Activated CD8-positive, alpha-beta memory T cell treated with anti-CD3 and anti-CD28 coated beads, Interleukin-2, amount 10 ng/mL, durations not matched to agents 7 days and 5 days (primary cell): ENCODE data around the gene CPAMD8. TPM values are rescaled to one million over a fixed set of nuclear protein-coding genes. Genes with fewer than 3 reads are reported as not detected.

Experiments used
- ATAC-seq: fragments of 150-1000 bp; cut with Tn5 transposase; one replicate; pipeline ENCODE4 v1.10.0; 2021; ENCODE audit warnings: moderate library complexity
- CTCF ChIA-PET: fragments of 350-600 bp; sonication (Branson Sonifier 250); formaldehyde crosslinking; loops from one replicate; lab custom pipeline; 2021; ENCODE audit warnings: antibody characterized with exemption; lab: Charles Lee
- DNase-seq: peaks from one replicate; pipeline ENCODE4 v3.0.0-alpha.2; 2020
- H3K27ac Mint-ChIP-seq: one replicate; pipeline ENCODE4 v1.8.0; 2021; ENCODE audit warnings: mild to moderate bottlenecking, mixed read lengths
- H3K27me3 Mint-ChIP-seq: one replicate; pipeline ENCODE4 v1.8.0; 2021; ENCODE audit warnings: mixed read lengths
- H3K36me3 Mint-ChIP-seq: one replicate; pipeline ENCODE4 v1.8.0; 2021; ENCODE audit warnings: mild to moderate bottlenecking, mixed read lengths
- H3K4me1 Mint-ChIP-seq: one replicate; pipeline ENCODE4 v1.8.0; 2021; ENCODE audit warnings: mixed read lengths
- H3K4me3 Mint-ChIP-seq: one replicate; pipeline ENCODE4 v1.8.0; 2021; ENCODE audit warnings: mild to moderate bottlenecking, moderate library complexity, mixed read lengths
- H3K9me3 Mint-ChIP-seq: one replicate; pipeline ENCODE4 v1.8.0; 2022; ENCODE audit warnings: low read depth, mixed read lengths
- total RNA-seq, 2 experiments: library from RNA; stranded (reverse); gene quantifications; one replicate each; pipeline ENCODE4 v1.2.3, GENCODE V29; 2021

CPAMD8 gene
- total RNA-seq, 2 experiments from 2014 or later, result 0.21 to 1.3 TPM

- Mint-ChIP-seq H3K27me3 (no peaks in the 10 kb centered on the region), H3K4me3 (no peak overlapping the region), H3K4me1 (peaks cover 1% of the 10 kb centered on the region), H3K36me3 (peaks cover 44% of the 10 kb centered on the region), H3K27ac (no peak overlapping the region), H3K9me3 (no peaks in the 10 kb centered on the region)
- DNase-seq, result no peak
- no peak for ATAC-seq
- CTCF ChIA-PET, result no interaction called here
Measured at GRCh38 chr19:17058236-17058635, 31.6 kb upstream of the CPAMD8 start.

DNA sequence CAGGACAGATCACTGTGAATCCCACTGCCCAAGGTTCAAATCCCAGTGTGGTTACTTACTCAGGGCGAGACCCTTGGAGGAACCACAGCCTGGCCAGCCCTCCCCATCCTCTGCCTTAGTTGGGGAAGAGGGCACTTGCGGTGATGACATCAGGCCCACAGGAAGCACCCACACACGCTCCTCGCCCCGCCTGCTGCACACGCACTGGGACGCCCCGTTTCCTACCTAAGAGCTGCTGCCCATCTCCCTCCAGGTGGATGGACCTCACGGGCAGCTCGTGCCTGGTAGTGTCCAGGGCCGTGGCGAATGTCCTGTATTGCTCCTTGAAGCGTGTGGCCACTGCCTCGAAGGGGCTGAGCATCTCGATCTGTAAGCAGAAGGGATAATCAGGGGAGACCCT, 29.0 kb upstream of the CPAMD8 start:
- Mint-ChIP-seq H3K27ac (no peak overlapping the region), H3K4me1 (no peaks in the 10 kb centered on the region), H3K9me3 (no peaks in the 10 kb centered on the region), H3K27me3 (no peaks in the 10 kb centered on the region), H3K4me3 (no peak overlapping the region), H3K36me3 (peaks cover 52% of the 10 kb centered on the region)
- ATAC-seq (no peak), DNase-seq (no peak)
- CTCF ChIA-PET, result interaction anchor here (0.6 kb wide), 1 partner anchor 614 kb away, joined by 3 read pairs; no protein-coding TSS in a partner anchor

GRCh38 chr19:17054746-17055145, 28.1 kb upstream of the CPAMD8 start:
- no peaks in the 10 kb centered on the region for H3K9me3 Mint-ChIP-seq
- CTCF ChIA-PET, result no interaction called here
- H3K27me3 Mint-ChIP-seq, result no peaks in the 10 kb centered on the region
- H3K27ac Mint-ChIP-seq, result no peak overlapping the region
- DNase-seq (no peak), ATAC-seq (no peak)
- H3K4me1 Mint-ChIP-seq, result no peaks in the 10 kb centered on the region
- H3K36me3 Mint-ChIP-seq, result peaks cover 53% of the 10 kb centered on the region
- no peak overlapping the region for H3K4me3 Mint-ChIP-seq

DNA sequence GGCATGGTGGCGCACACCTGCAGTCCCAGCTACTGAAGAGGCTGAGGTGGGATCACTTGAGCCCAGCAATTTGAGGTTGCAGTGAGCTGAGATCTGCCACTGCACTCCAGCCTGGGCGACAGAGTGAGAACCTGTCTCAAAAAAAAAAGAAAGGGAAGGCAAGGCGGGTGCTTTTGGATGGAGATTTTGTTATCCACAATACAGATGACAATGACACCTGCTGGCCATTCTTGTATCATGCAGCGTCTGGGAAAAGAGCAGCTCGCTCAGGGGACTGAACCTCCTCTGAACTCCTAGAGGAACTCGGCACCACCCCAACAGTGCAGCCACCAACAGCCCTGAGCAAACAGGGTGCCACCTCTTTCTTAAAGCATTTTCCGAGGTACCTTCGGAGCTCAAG, 25.8 kb upstream of the CPAMD8 start:
- Mint-ChIP-seq H3K27me3 (no peaks in the 10 kb centered on the region), H3K9me3 (no peaks in the 10 kb centered on the region), H3K4me1 (no peaks in the 10 kb centered on the region), H3K4me3 (no peak overlapping the region), H3K36me3 (peaks cover 45% of the 10 kb centered on the region), H3K27ac (no peak overlapping the region)
- CTCF ChIA-PET, result interaction anchor here (0.6 to 1.6 kb wide), 3 partner anchors 258 to 284 kb away, joined by 3 to 14 read pairs (median 4); no protein-coding TSS in a partner anchor
- ATAC-seq (no peak), DNase-seq (no peak)

GRCh38 chr19:17049711-17050280, 23.2 kb upstream of the CPAMD8 start:
- CTCF ChIA-PET, result no interaction called here
- H3K9me3 Mint-ChIP-seq, result no peaks in the 10 kb centered on the region

GRCh38 chr19:17048885-17049453, 22.4 kb upstream of the CPAMD8 start:
- no peaks in the 10 kb centered on the region for H3K27me3 Mint-ChIP-seq
- CTCF ChIA-PET, result no interaction called here
- no peak overlapping the region for H3K4me3 Mint-ChIP-seq
- H3K9me3 Mint-ChIP-seq, result no peaks in the 10 kb centered on the region
- peaks cover 33% of the 10 kb centered on the region for H3K36me3 Mint-ChIP-seq
- H3K4me1 Mint-ChIP-seq, result no peaks in the 10 kb centered on the region
- DNase-seq (no peak), ATAC-seq (no peak)
- H3K27ac Mint-ChIP-seq, result no peak overlapping the region

More at GRCh38 chr19:17049711-17050280, 23.2 kb upstream of the CPAMD8 start:
- DNase-seq (no peak), ATAC-seq (no peak)
- H3K36me3 Mint-ChIP-seq, result peaks cover 35% of the 10 kb centered on the region
- H3K4me3 Mint-ChIP-seq, result no peak overlapping the region
- H3K4me1 Mint-ChIP-seq, result no peaks in the 10 kb centered on the region
- H3K27me3 Mint-ChIP-seq, result no peaks in the 10 kb centered on the region
- no peak overlapping the region for H3K27ac Mint-ChIP-seq

DNA sequence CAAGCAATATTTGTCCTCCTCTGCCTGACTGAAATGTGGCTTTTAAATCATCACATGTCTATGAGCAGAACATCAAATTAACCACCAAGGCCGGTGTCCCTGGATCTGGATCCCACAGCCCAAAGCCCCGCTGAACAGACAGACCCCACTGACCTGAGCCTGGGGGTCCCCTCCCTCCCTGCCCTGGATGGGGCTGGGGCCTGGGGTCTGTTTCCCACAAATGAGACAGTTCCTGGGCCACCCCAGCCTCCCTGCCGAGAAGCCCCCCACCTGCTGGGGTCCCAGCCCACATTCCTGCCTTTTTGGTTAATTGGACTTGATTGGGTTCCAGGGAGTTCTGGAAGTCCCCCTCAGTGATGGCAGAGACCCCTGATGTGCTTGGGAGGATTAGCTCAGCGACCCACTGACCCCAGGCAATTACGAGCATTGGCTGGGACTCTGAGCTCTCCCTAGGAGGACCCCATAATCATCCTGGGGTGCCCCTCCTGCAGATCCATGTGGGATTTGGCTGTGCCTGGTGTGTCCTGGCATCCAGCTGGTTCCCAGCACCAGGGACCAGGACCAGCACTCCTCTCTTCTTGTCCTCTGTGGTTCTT, 19.4 kb upstream of the CPAMD8 start:
- Mint-ChIP-seq H3K36me3 (peaks cover 16% of the 10 kb centered on the region), H3K27me3 (peaks cover 3% of the 10 kb centered on the region), H3K27ac (no peak overlapping the region), H3K4me3 (no peak overlapping the region), H3K9me3 (no peaks in the 10 kb centered on the region), H3K4me1 (no peaks in the 10 kb centered on the region)
- no peak for DNase-seq
- CTCF ChIA-PET, result no interaction called here
- ATAC-seq, result no peak

- CTCF ChIA-PET, result interaction anchor here (0.8 kb wide), 1 partner anchor 33 kb away, joined by 3 read pairs; no protein-coding TSS in a partner anchor
Measured at GRCh38 chr19:17043744-17044143, 17.1 kb upstream of the CPAMD8 start.

GRCh38 chr19:17041976-17042375, 15.4 kb upstream of the CPAMD8 start:
- Mint-ChIP-seq H3K4me1 (no peaks in the 10 kb centered on the region), H3K36me3 (no peaks in the 10 kb centered on the region), H3K27me3 (peaks cover 3% of the 10 kb centered on the region), H3K9me3 (no peaks in the 10 kb centered on the region), H3K27ac (no peak overlapping the region), H3K4me3 (no peak overlapping the region)
- DNase-seq (no peak), ATAC-seq (no peak)
- CTCF ChIA-PET, result no interaction called here

More at GRCh38 chr19:17043744-17044143, 17.1 kb upstream of the CPAMD8 start:
- no peak overlapping the region for H3K27ac Mint-ChIP-seq
- DNase-seq (no peak), ATAC-seq (no peak)
- no peak overlapping the region for H3K4me3 Mint-ChIP-seq
- peaks cover 5% of the 10 kb centered on the region for H3K36me3 Mint-ChIP-seq
- peaks cover 3% of the 10 kb centered on the region for H3K27me3 Mint-ChIP-seq
- H3K9me3 Mint-ChIP-seq, result no peaks in the 10 kb centered on the region
- no peaks in the 10 kb centered on the region for H3K4me1 Mint-ChIP-seq

GRCh38 chr19:17037966-17038500, 11.4 kb upstream of the CPAMD8 start:
- CTCF ChIA-PET, result no interaction called here
- Mint-ChIP-seq H3K9me3 (no peaks in the 10 kb centered on the region), H3K27ac (no peak overlapping the region), H3K36me3 (no peaks in the 10 kb centered on the region), H3K4me1 (no peaks in the 10 kb centered on the region), H3K27me3 (peaks cover 3% of the 10 kb centered on the region), H3K4me3 (no peak overlapping the region)
- ATAC-seq (no peak), DNase-seq (no peak)

- peaks cover 9% of the 10 kb centered on the region for H3K27me3 Mint-ChIP-seq
- no peaks in the 10 kb centered on the region for H3K9me3 Mint-ChIP-seq
- no peak overlapping the region for H3K4me3 Mint-ChIP-seq
- ATAC-seq, result no peak
- H3K4me1 Mint-ChIP-seq, result no peaks in the 10 kb centered on the region
- CTCF ChIA-PET, result no interaction called here
- H3K36me3 Mint-ChIP-seq, result no peaks in the 10 kb centered on the region
- no peak for DNase-seq
- H3K27ac Mint-ChIP-seq, result no peak overlapping the region
Measured at GRCh38 chr19:17037184-17037583, 10.6 kb upstream of the CPAMD8 start.

- CTCF ChIA-PET, result no interaction called here
- H3K36me3 Mint-ChIP-seq, result no peaks in the 10 kb centered on the region
- ATAC-seq (no peak), DNase-seq (no peak)
- no peaks in the 10 kb centered on the region for H3K9me3 Mint-ChIP-seq
- no peaks in the 10 kb centered on the region for H3K4me1 Mint-ChIP-seq
- no peak overlapping the region for H3K27ac Mint-ChIP-seq
- H3K4me3 Mint-ChIP-seq, result no peak overlapping the region
- H3K27me3 Mint-ChIP-seq, result peaks cover 6% of the 10 kb centered on the region
Measured at GRCh38 chr19:17036640-17037039, 10.0 kb upstream of the CPAMD8 start.

- DNase-seq (no peak), ATAC-seq (no peak)
- CTCF ChIA-PET, result interaction anchor here (0.6 kb wide), 1 partner anchor 358 kb away, joined by 3 read pairs; no protein-coding TSS in a partner anchor
- Mint-ChIP-seq H3K9me3 (no peaks in the 10 kb centered on the region), H3K4me3 (no peak overlapping the region), H3K36me3 (no peaks in the 10 kb centered on the region), H3K4me1 (no peaks in the 10 kb centered on the region), H3K27me3 (peaks cover 6% of the 10 kb centered on the region), H3K27ac (no peak overlapping the region)
Measured at GRCh38 chr19:17035842-17036424, 9.3 kb upstream of the CPAMD8 start.
